Measurements from ENCODE around the gene BAIAP2. TPM values are rescaled to one million over a fixed set of nuclear protein-coding genes. Genes with fewer than 3 reads are reported as not detected.

Gene BAIAP2
- total and polyA plus RNA-seq, 2 donors (not counting 1 experiment from before 2014, with no cell fraction given): 1.3 to 12.0 TPM

DNA sequence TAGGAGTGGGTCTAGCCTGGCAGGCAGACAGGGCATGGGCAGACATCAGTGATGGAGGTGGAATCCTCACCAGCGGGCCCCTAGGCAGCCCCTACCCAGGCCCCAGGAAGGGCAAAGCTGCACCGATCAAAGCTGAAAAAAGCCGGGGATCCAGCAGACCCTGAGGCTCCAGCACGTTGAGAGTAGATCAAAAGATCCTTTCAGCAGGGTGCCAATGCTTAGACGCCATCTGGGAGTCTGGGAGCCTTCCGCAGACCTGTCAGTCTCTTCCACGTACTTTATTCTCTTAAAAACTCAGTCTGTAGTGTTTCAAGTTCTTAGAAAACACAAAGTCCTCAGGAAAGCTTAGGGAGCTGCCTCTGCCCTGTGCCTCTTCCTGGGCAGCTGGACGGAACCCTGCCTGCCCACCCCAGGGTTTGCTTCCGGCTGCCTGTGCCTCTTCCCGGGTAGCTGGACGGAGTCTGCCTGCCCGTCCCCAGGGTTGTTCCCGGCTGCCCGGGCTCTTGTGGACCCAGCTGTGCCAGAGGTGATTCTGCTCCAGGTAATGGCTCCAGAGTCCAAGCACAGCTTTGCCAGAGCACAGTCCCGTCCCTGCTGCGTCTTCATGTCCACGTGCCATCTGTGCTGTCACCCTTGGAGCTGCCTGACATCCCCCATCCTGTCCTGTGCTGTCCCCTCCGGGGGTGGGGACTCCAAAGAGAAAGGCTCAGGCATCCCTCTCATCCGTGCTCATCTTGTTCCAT lies 79.6 kb downstream of the BAIAP2 start:
- WGBS (ENCODE audit: insufficient coverage): 90% methylated on average over 19 of the region's 19 CpGs
- no peak for TF ChIP-seq EZH2 (IDR thresholded peaks at IDR 0.05; ENCODE audit: borderline replicate concordance, insufficient read depth, low read depth, low read length, poor library complexity, severe bottlenecking)
- TF ChIP-seq, protein P1, sequence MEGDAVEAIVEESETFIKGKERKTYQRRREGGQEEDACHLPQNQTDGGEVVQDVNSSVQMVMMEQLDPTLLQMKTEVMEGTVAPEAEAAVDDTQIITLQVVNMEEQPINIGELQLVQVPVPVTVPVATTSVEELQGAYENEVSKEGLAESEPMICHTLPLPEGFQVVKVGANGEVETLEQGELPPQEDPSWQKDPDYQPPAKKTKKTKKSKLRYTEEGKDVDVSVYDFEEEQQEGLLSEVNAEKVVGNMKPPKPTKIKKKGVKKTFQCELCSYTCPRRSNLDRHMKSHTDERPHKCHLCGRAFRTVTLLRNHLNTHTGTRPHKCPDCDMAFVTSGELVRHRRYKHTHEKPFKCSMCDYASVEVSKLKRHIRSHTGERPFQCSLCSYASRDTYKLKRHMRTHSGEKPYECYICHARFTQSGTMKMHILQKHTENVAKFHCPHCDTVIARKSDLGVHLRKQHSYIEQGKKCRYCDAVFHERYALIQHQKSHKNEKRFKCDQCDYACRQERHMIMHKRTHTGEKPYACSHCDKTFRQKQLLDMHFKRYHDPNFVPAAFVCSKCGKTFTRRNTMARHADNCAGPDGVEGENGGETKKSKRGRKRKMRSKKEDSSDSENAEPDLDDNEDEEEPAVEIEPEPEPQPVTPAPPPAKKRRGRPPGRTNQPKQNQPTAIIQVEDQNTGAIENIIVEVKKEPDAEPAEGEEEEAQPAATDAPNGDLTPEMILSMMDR (IDR thresholded peaks at IDR 0.05): no peak
- no peak for DNase-seq
- H3K4me3 ChIP-seq (ENCODE audit: control extremely low read depth in 1 of 5, extremely low read depth in 1 of 5, insufficient read depth in 1 of 5, low read depth in 2 of 5, low read length in 4 of 5): no peak overlapping the region
- no peak overlapping the region for H2AFZ ChIP-seq (ENCODE audit: insufficient read depth, low read depth, low read length, poor library complexity, severe bottlenecking)
- Mint-ChIP-seq H3K27me3 (no peaks in the 10 kb centered on the region), H3K9me3 (ENCODE audit: insufficient read depth) (no peaks in the 10 kb centered on the region), H3K4me3 (no peak overlapping the region), H3K27ac (no peak overlapping the region), H3K4me1 (peaks cover 4% of the 10 kb centered on the region)
- H3K36me3 ChIP-seq (replicated peaks in 1 of 2; ENCODE audit: control extremely low read depth in 1 of 2, control insufficient read depth in 1 of 2, extremely low read depth in 1 of 2, insufficient read depth in 2 of 2, low read length in 1 of 2): no peaks in the 10 kb centered on the region
- peaks cover 6 to 10% of the 10 kb centered on the region in 2 donors for H3K4me1 ChIP-seq (ENCODE audit: control insufficient read depth in 2 of 2, insufficient read depth in 2 of 2, low read length in 2 of 2)
- no peak overlapping the region for H3K4me2 ChIP-seq (replicated peaks; ENCODE audit: low read depth, low read length, poor library complexity, severe bottlenecking)
- H3K27ac ChIP-seq (ENCODE audit: low read length in 2 of 2): no peak overlapping the region
- ChIA-PET CTCF (interaction anchor here (1.1 kb wide), 1 partner anchor 13 kb away, joined by 3 read pairs; no protein-coding TSS in a partner anchor), POLR2A (no interaction called here)
- H3K9ac ChIP-seq (ENCODE audit: low read length): no peak overlapping the region
- no peaks in the 10 kb centered on the region for H3K79me2 ChIP-seq (ENCODE audit: control insufficient read depth, insufficient read depth, low read length)
- peaks cover 0 to 11% (median 0%) of the 10 kb centered on the region in 4 experiments for H3K27me3 ChIP-seq (replicated peaks in 1 of 4; ENCODE audit: control extremely low read depth in 1 of 4, control insufficient read depth in 3 of 4, insufficient read depth in 4 of 4, low read length in 3 of 4)
- H4K20me1 ChIP-seq (ENCODE audit: control insufficient read depth, insufficient read depth, low read length, poor library complexity, severe bottlenecking): no peaks in the 10 kb centered on the region
- intact Hi-C loops (cut with micrococcal nuclease): no loop called here
- peaks cover 0 to 1% (median 0%) of the 10 kb centered on the region in 3 donors for H3K9me3 ChIP-seq (ENCODE audit: control extremely low read depth in 1 of 3, control insufficient read depth in 2 of 3, insufficient read depth in 1 of 3, low read length in 2 of 3)
- ATAC-seq (ENCODE audit: low read depth): no peak

DNA sequence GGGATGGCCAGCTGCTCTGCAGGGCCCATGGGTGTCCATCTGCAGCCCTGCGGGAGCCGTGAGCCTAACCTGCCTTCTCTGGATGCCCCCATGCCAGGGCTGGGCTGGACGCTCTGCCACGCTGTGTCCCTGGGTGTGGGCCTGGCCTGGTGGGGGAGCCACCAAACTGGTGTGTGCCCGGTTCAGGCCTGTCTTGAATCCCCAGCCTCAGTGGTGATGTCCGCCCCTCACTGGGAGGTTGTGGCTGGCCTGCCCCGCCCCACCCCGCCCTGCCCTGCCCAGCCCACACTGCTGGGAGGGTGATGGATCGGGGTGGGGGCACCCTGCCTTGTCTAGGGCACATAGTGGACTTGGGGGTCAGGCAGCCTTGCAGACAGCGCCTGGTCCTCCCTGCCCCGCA lies 80.3 kb downstream of the BAIAP2 start:
- intact Hi-C loops (cut with micrococcal nuclease): no loop called here
- Histone ChIP-seq H3K9ac (ENCODE audit: low read length) (no peak overlapping the region), H3K4me1 (ENCODE audit: control insufficient read depth in 2 of 2, insufficient read depth in 2 of 2, low read length in 2 of 2) (peaks cover 6 to 12% of the 10 kb centered on the region in 2 donors), H3K27me3 (replicated peaks in 1 of 4; ENCODE audit: control extremely low read depth in 1 of 4, control insufficient read depth in 3 of 4, insufficient read depth in 4 of 4, low read length in 3 of 4) (peaks cover 0 to 11% (median 0%) of the 10 kb centered on the region in 4 experiments), H3K4me2 (replicated peaks; ENCODE audit: low read depth, low read length, poor library complexity, severe bottlenecking) (no peak overlapping the region), H3K36me3 (replicated peaks in 1 of 2; ENCODE audit: control extremely low read depth in 1 of 2, control insufficient read depth in 1 of 2, extremely low read depth in 1 of 2, insufficient read depth in 2 of 2, low read length in 1 of 2) (no peaks in the 10 kb centered on the region), H3K4me3 (ENCODE audit: control extremely low read depth in 1 of 5, extremely low read depth in 1 of 5, insufficient read depth in 1 of 5, low read depth in 2 of 5, low read length in 4 of 5) (no peak overlapping the region), H3K27ac (ENCODE audit: low read length in 2 of 2) (no peak overlapping the region), H2AFZ (ENCODE audit: insufficient read depth, low read depth, low read length, poor library complexity, severe bottlenecking) (no peak overlapping the region), H3K79me2 (ENCODE audit: control insufficient read depth, insufficient read depth, low read length) (no peaks in the 10 kb centered on the region), H3K9me3 (ENCODE audit: control extremely low read depth in 1 of 3, control insufficient read depth in 2 of 3, insufficient read depth in 1 of 3, low read length in 2 of 3) (peaks cover 0 to 5% (median 0%) of the 10 kb centered on the region in 3 donors), H4K20me1 (ENCODE audit: control insufficient read depth, insufficient read depth, low read length, poor library complexity, severe bottlenecking) (no peaks in the 10 kb centered on the region)
- H3K4me3 Mint-ChIP-seq: no peak overlapping the region
- ChIA-PET CTCF (interaction anchor here (1.1 kb wide), 1 partner anchor 14 kb away, joined by 3 read pairs; no protein-coding TSS in a partner anchor), POLR2A (no interaction called here)
- no peak for DNase-seq
- WGBS (ENCODE audit: insufficient coverage): 96% methylated on average over 11 of the region's 11 CpGs
- TF ChIP-seq, protein P1 (IDR thresholded peaks at IDR 0.05): no peak
- TF ChIP-seq EZH2 (IDR thresholded peaks at IDR 0.05; ENCODE audit: borderline replicate concordance, insufficient read depth, low read depth, low read length, poor library complexity, severe bottlenecking): no peak
- H3K4me1 Mint-ChIP-seq: peaks cover 4% of the 10 kb centered on the region
- no peak for ATAC-seq (ENCODE audit: low read depth)
- H3K27me3 Mint-ChIP-seq: no peaks in the 10 kb centered on the region
- H3K27ac Mint-ChIP-seq: no peak overlapping the region
- H3K9me3 Mint-ChIP-seq (ENCODE audit: insufficient read depth): no peaks in the 10 kb centered on the region
